ENCODE results near the gene APCDD1L.

Gene APCDD1L

DNA sequence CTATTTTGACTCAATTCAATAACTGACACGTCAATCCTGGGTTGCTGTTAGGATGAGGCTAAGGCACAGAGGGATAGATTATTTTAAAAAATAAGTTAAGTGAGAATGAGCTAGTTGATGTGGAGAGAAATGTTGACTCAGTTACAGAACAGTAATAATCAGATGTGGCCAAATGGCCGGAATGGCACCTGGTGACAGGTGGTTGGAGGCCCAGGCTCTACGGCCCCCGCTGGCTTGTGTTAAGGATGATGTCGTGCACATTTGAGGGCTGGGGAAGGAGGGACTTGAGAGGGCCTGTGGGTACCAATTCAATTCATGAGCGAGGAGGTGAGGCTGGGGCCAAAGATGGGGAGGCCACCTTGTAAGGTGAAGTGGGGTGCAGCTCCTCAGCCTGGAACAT, 31.7 kb downstream of the APCDD1L start:
- no peak for DNase-seq

DNA sequence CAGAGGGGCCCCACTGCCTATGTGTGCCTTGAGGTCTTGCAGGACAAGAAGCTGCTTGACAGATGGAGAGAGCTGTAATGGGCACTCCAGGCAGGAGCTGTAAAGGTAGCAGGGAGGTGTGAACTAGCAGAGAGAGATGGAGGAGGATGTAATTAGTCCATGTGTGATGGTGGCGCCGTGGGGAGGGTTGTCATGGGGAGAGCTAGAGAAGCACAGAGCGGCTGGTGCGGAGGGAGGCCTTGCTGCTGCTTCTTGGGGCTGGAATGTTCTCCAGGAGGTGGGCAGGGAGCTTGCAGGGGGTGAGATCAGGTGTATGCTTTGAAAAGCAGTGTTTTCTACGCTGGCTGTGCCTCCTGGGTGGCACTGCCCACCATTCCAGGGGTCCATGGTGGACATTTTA, 32.1 kb downstream of the APCDD1L start:
- no peak for DNase-seq

- no peak for DNase-seq
These were observed 32.8 kb downstream of the APCDD1L start for GRCh38 chr20:58482416-58482815.

- no peak for DNase-seq
These were observed 33.6 kb downstream of the APCDD1L start for GRCh38 chr20:58481481-58482021.

DNA sequence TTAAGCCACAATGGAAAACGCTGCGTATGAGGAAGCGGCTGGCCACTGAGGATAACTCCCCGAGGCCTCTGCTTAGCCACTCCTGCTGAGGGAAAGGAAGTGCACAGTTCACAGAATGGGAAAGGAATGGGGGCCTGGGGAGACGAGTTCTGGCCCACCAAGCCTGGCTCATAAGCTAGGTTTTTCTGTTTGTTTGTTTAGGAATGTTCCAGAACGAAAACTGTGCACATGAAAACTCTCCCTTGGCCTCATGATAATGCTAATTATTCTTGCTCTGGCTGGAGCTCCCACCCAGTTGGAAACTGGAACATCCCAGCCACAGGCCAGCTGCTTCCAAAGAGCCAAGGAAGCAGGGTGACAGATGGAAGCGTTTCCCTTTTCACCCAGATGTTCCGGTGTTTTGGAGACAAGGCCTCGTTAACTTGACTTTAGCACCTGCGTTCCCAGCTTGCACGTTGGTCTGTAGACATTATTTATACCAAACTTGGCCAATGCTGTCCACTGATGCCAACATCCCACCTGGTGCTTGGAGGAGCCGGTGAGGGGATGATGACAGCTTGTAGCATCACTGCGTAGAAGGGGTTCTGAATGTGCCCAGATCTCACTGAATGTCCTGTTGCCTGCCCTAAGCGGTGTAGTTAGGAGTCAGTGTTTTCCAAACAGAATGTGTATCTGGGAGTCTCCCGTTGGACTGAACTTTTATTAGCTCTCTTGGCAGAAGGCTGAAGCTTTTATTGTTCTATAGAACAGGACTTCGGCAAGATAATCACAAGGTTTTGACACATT, 34.5 kb downstream of the APCDD1L start:
- no peak for DNase-seq

DNA sequence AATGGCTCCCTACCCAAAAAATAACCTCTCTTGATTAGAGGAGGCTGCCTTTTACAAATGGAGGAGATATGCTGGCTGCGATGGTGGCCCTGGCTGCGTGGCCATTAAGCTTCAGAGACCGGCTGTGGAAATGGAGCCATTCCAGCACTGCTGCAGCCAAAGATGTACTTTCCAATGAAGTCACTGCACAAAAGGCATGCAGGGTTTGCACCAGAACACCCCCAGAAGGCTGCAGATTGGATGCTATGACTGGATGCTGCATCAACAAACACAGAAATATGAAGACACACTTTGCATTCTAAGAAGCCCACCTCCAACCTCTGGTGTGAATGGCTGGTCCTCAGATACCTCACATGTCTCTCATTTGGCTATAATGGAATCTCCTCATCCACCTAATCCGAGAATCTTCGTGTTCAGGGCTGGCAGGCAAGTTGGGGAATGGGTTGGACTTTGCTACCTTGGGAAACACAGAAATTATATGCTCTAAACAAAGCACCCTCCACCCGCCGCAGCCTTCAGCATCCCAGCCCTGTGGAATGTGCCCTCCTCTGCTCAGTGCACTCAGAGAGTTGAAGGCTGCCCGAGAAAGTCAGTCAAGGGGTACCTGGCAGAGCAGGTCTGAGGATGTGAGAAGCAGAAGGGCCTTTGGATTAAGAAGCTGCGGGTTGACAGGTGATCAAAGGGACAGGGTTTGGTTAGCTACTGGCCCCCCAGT, 35.3 kb downstream of the APCDD1L start:
- no peak for DNase-seq

- no peak for DNase-seq
These were observed 36.9 kb downstream of the APCDD1L start for GRCh38 chr20:58478141-58478805.

DNA sequence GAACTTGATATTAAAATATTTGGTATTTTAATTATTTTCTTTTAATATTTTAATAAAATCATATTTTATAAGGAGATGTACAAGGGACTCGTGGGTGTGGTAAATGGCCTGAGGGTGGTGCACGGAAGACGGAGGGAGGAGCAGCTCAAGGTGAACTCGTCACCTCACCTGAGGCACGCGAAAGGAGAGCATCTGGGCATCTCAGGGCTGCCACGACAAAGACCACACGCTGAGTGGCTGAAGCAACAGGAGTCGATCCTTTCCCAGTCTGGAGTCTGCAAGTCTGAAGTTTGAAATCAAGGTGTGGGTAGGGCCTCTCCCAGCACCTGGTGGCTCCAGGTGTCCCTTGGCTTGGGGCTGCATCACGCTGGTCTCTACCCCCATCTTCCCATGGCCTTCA, 39.7 kb downstream of the APCDD1L start:
- DNase-seq = no peak

GRCh38 chr20:58473453-58474425, 41.5 kb downstream of the APCDD1L start:
- no peak for DNase-seq

- DNase-seq = no peak
These were observed 42.8 kb downstream of the APCDD1L start for GRCh38 chr20:58472273-58473018.

DNA sequence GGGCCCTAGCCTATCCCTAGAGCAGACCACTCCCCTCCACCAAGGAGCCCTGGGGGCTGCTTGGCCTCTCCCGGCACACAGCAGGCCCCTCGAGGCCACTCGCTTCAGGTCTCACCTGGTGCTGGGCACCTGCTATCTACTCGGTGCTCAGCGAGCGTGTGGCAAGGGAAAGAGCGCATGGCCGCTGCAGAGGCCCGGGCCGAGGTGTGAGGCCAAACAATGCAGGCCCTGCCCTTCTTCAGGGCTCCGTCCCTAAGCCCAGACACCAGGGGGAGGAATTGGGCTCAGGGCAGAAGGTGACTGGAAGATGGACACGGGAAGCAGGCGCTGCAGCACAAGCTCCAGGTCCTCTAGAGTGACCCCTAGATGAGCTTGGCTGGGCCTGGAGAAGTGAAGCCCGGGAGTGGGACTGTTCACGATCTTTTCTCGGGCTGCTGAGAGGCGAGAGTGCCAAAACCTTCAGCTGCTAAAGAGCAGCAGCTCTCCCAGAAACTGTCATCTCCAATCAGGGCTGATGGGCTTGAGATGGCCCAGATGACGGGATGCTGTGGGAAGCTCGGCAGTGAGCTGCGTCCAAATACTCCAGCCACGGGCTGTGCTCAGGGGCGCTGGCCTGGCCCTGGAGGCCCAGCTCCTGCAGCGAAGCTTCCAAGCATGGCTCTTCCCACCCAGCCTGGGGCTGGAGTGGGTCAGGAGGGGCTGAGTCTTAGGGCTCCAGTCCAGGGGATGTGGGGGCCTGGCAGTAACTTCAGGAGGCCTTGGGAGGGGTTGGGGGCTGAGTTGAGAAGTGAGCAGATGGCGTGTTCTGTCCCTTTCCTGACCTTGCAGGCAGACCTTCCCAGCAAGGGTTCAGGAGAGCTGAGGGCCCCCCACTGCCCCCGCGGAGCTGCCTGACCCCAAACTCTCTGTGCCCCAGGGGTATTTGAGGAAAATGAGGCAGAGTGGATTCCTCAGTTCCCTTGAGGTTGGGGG, 43.7 kb downstream of the APCDD1L start:
- no peak for DNase-seq

DNA sequence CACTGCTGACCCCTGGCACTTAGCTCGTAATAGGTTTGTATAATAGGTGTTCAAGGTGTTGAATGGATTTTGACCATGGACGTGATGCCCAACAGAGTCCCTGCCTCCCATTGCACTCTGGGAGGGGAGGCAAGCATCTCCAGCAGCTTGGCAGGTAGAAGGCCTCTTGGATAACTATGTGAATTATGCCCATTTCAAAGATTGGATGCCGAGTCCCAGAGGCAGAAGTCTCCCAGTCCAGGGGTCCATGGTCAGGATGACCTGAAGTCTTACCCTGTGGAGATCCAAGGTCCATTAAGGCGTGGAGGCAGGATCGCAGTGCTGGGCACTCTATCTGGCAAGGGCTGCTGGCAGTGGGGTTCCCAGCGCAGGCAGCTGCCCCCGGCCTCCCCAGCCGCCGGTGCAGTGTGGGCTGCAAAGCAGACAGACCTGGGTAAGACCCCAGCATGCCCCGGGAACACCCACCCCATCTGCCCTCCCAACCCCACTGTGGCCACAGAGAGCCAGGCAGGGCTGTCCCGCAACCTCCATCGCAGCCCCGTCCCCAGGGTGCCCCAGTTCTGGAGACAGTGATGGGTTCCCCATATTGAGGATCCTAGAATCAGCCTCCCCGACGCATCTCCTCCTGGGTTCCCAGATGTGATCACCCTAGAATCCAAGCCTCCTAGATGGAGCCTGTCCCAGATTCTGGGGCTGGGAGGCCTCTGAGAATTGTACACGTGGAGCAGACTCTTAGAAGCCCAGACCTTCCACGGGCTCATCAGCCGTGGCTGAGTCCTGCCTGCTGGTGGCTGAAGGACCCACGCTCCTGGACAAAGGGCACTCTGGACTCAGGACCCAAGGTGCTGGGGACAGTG, 44.6 kb downstream of the APCDD1L start:
- DNase-seq = no peak

DNA sequence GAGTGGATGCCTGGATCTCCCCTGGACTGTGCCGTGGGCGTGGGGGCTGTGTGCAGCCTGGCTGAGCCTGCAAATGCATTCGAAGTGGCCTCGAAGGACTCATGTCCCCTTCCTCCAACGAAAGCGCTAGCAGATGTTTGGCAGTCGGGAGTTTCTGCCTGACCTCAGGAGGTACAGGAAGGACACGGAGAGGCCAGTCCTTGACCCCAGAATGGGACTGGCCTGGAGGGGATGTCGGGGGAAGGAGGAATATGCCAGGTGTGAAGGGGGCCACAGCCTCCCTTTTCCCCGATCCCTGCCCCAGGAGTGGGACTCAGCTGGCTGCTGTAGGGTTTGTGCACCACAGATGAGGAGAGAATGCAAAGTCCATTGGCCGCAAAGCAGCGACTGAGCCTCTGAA, 45.6 kb downstream of the APCDD1L start:
- DNase-seq = no peak

DNA sequence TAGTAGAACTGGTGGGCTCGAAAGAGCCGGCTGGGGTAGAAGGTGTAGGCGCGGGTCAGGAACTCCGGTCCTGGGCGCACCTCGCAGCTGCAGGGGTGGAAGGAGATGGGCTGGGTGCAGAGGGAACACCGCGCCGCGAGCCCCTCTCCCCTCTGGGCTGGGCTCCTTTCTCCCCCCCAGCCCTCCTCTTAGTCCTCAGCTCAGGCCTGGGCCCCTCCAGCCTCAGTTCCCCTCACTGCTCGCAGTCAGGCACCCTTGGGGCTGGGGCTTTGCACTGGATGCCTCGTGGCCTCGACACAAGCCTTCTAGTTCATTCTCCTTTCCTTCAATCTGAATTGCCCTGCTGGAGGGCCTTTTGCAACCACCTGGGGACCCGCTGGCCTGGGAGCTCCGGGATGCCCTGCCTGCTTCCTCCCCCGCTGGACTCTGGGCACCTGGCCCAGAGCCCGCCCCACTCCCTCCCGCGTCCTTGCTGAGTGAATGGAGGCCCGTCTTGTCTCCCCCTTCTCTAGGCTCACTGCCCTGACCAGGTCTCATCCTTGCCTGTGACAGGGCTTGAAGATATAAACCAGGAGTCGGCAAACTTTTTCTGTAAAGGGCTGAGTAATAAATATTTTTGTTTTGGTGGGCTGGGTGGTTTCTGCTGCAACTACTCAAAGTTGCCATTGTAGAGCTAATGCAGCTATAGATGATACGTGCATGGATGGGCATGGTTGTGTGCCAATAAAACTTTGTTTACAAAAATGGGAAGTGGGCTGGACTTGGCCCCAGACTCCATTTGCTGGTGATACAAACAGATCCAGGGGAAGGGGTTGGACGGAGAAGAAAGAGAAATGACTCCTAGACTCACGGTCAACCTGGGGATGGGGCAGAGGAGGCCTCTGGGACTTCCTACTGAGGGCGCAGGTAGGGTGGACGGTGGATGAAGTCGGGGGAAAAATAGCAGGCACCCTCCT, 47.3 kb downstream of the APCDD1L start:
- DNase-seq = no peak

GRCh38 chr20:58466729-58467571, 48.2 kb downstream of the APCDD1L start:
- DNase-seq = no peak

- no peak for DNase-seq
These were observed 49.0 kb downstream of the APCDD1L start for GRCh38 chr20:58466095-58466708.

DNA sequence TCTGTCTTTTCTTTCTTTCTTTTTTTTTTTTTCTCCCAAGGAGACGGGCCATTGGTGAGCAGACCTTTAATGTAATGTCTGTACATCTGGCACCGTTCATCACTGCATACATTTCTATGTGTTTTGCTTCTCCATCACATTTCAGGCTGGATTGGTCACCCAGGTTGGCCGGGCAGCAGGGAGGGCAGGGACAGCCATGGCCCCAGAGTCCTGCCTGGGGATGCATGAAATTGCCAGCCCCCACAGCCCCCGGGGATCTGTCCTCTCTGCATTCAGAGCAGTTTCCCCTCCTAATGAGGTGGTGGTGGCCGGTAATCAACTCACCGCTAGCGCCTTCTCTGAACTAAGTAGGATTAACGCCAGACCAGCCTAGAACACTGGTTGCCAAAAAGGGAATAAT, 50.4 kb downstream of the APCDD1L start:
- no peak for DNase-seq

All from NCI-H187 treated with DMSO at 0.1 percent for 48 hours (cell line).